Epithelial cell of esophagus (primary cell): ENCODE measurements around the gene PTPRS.

Source experiments
- DNase-seq: peaks from one replicate; pipeline ENCODE4 v3.0.0; 2010; ENCODE audit warnings: low read depth
- H3K4me3 ChIP-seq: 2 replicates; pipeline ENCODE4 v1.5.1; 2011; ENCODE audit warnings: mild to moderate bottlenecking, low read length, control low read depth
- TF ChIP-seq, protein P1 (sequence below): IDR thresholded peaks from 2 replicates; pipeline ENCODE4 v1.5.1; 2011; ENCODE audit warnings: low read depth, mild to moderate bottlenecking, low read length, control low read depth, inconsistent platforms; ENCODE audit not compliant: insufficient read depth; ENCODE audit errors: missing control alignments

Gene PTPRS

DNA sequence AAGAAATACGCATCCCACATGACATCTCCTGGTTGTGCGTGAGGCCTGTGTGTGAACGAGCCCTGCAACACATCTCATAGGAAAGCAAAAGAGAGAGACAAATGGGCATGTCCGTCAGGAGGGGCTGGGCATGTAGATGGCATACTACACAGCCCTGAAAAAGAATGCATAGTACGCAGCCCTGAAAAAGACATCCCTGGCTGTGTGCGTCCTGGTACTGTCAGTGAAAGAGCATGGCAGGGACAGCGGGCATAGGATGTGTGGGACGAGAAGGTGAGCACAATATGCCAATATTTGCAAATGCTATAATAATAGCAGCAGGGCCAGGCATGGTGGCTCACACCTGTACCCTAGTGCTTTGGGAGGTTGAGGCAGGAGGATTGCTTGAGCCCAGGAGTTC, 28.6 kb downstream of the PTPRS start:
- TF ChIP-seq, protein P1, sequence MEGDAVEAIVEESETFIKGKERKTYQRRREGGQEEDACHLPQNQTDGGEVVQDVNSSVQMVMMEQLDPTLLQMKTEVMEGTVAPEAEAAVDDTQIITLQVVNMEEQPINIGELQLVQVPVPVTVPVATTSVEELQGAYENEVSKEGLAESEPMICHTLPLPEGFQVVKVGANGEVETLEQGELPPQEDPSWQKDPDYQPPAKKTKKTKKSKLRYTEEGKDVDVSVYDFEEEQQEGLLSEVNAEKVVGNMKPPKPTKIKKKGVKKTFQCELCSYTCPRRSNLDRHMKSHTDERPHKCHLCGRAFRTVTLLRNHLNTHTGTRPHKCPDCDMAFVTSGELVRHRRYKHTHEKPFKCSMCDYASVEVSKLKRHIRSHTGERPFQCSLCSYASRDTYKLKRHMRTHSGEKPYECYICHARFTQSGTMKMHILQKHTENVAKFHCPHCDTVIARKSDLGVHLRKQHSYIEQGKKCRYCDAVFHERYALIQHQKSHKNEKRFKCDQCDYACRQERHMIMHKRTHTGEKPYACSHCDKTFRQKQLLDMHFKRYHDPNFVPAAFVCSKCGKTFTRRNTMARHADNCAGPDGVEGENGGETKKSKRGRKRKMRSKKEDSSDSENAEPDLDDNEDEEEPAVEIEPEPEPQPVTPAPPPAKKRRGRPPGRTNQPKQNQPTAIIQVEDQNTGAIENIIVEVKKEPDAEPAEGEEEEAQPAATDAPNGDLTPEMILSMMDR = no peak
- no peak overlapping the region for H3K4me3 ChIP-seq
- DNase-seq = no peak

DNA sequence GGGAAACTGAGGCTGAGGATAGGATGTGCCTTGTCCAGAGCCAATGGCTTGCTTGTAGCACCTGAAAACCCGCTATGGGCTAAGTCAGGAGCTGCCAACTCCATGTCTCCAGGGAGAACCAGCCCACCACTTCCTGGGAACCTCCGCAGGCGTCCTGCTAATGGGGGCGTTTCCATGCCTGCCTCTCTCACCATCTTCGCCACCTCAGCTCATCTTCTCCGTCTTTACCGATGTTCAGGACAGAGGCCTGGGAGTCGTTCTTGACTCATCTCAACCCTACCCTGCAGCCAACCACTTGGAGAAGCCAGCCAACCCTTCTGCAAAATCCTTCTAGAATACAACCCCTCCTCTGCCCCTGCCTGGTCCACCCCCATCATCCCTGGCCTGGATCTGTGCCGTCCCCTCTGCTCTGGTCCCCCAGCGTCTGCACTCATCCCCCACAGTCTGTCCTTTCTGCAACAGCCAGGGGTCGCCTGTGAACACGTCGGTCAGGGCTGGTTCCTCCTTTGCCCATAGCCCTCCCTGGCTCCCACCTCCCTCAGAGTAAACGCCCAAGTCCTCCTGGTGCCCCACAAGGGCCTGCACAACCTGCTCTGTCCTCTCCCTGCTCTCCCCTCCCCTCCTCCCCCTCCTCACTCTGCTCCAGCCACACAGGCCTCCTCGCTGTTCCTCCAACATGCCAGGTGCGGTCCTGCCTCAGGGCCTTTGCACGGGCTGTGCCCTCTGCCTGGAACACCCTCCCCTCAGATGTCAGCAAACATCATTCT, 31.0 kb downstream of the PTPRS start:
- TF ChIP-seq, protein P1 = no peak
- DNase-seq = no peak
- no peak overlapping the region for H3K4me3 ChIP-seq

- DNase-seq = peak; percentile 43
- H3K4me3 ChIP-seq = peak overlapping the region; percentile 5
- TF ChIP-seq, protein P1 = no peak
These were observed 31.9 kb downstream of the PTPRS start for GRCh38 chr19:5308451-5309437.

DNA sequence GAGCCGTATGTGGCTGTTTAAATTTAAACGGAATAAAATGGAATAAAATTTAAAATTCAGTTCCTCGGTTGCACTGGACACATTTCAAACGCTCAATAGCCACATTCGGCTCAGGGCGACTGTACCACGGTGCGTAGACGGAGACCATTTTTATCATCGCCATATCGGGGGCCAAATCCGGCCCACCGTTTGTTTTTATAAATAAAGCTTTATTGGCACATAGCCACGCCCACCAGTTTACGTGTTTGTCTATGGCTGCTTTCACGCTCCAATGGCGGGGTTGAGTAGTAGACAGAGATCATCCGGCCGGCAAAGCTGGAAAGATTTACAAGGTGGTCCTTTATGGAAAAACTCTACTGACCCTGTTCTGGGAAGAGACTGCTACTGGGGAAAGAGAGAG, 33.0 kb downstream of the PTPRS start:
- H3K4me3 ChIP-seq = no peak overlapping the region
- TF ChIP-seq, protein P1 = no peak
- DNase-seq = no peak

- no peak for DNase-seq
- TF ChIP-seq, protein P1 = no peak
- H3K4me3 ChIP-seq = no peak overlapping the region
These were observed 35.4 kb downstream of the PTPRS start for GRCh38 chr19:5305163-5305562.

- TF ChIP-seq, protein P1 = no peak
- H3K4me3 ChIP-seq = no peak overlapping the region
- no peak for DNase-seq
These were observed 36.1 kb downstream of the PTPRS start for GRCh38 chr19:5304486-5304885.
